Measurements from ENCODE around the gene BMX.

- TF ChIP-seq, protein P1, sequence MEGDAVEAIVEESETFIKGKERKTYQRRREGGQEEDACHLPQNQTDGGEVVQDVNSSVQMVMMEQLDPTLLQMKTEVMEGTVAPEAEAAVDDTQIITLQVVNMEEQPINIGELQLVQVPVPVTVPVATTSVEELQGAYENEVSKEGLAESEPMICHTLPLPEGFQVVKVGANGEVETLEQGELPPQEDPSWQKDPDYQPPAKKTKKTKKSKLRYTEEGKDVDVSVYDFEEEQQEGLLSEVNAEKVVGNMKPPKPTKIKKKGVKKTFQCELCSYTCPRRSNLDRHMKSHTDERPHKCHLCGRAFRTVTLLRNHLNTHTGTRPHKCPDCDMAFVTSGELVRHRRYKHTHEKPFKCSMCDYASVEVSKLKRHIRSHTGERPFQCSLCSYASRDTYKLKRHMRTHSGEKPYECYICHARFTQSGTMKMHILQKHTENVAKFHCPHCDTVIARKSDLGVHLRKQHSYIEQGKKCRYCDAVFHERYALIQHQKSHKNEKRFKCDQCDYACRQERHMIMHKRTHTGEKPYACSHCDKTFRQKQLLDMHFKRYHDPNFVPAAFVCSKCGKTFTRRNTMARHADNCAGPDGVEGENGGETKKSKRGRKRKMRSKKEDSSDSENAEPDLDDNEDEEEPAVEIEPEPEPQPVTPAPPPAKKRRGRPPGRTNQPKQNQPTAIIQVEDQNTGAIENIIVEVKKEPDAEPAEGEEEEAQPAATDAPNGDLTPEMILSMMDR (IDR thresholded peaks at IDR 0.05) = no peak
- no peak for TF ChIP-seq POLR2A (IDR thresholded peaks at IDR 0.05)
Observed at GRCh38 chrX:15605226-15605625, 104.6 kb downstream of the BMX start.

Measured in thyroid gland (tissue), 4 donors.